ENCODE measurements around the gene MAN2B2. TPM values are rescaled to one million over a fixed set of nuclear protein-coding genes. Genes with fewer than 3 reads are reported as not detected.
"Not testable (repeated sequence)": the region's sequence is repeated elsewhere in the genome, so short reads cannot be mapped to it uniquely, and the experiment has no call there.

The MAN2B2 gene
- total RNA-seq, 2 experiments from 2014 or later: 10.8 to 13.0 TPM

DNA sequence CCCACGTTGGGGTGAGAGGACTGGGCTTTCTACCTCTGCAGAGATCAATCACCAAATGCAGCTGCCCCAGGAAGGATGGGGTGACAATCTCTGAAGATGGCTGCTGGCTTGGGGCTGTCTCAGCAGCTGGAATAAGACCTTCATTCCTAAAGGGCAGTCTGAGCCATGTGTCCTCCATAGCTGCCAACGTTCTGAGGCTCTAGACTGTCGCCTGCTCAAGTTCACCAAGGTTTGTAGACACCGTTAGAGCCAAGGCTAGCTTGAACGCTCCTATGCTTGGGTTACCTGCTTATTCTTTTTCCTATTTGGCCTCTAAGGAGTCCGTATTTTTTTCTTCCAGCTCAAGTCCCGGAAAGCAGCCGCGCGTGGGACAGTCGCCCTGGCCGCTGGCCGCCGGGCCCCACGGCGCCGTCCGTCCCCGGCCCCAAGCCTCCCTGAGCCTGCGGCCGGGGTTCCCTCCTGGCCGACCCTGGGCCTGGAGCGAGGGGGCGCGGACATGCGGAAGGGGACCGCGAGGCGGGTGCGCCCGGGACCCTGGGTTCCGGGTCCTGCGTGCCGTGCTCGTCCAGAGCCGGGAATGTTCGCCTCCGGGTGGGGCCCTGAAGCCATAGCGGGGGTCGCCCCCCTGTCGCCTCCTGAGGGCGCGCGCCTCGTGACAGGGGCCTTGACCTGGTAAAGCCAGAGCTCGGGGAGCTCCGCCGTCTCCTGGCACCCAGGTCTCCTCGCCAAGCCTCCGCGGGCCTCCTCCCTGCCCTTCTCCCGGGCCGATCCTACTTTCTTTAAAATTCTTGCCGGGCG lies 88.8 kb downstream of the MAN2B2 start:
- H3K27ac Mint-ChIP-seq: no peak overlapping the region

DNA sequence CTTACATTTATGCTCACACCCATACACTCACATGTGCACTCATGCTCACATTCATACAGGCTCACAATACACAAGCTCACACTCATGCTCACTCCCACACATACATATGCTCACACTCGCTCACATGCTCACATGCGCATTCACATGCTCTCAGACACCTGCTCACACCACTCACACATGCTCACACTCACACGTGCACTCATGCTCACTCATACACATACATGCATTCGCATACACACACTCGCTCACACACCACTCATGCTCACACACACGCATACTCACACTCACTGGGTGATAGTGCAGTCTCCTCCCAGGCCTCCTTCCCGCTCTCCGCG lies 90.3 kb downstream of the MAN2B2 start:
- POLR2A ChIA-PET: no interaction called here
- no peaks in the 10 kb centered on the region for H3K9me3 Mint-ChIP-seq

More for the DNA sequence above, 88.8 kb downstream of the MAN2B2 start:
- no peaks in the 10 kb centered on the region for H3K36me3 Mint-ChIP-seq (ENCODE audit: low read depth)
- H3K4me1 Mint-ChIP-seq (ENCODE audit: low read depth): peaks cover 4% of the 10 kb centered on the region
- H3K9me3 Mint-ChIP-seq: no peaks in the 10 kb centered on the region
- POLR2A ChIA-PET: interaction anchor here (0.8 to 2.9 kb wide), 4 partner anchors 9 to 36 kb away, joined by 3 to 16 read pairs (median 3); a partner anchor contains a TSS
- peaks cover 20% of the 10 kb centered on the region for H3K27me3 Mint-ChIP-seq
- no peak for DNase-seq
- ATAC-seq: no peak
- TF ChIP-seq, protein P1, sequence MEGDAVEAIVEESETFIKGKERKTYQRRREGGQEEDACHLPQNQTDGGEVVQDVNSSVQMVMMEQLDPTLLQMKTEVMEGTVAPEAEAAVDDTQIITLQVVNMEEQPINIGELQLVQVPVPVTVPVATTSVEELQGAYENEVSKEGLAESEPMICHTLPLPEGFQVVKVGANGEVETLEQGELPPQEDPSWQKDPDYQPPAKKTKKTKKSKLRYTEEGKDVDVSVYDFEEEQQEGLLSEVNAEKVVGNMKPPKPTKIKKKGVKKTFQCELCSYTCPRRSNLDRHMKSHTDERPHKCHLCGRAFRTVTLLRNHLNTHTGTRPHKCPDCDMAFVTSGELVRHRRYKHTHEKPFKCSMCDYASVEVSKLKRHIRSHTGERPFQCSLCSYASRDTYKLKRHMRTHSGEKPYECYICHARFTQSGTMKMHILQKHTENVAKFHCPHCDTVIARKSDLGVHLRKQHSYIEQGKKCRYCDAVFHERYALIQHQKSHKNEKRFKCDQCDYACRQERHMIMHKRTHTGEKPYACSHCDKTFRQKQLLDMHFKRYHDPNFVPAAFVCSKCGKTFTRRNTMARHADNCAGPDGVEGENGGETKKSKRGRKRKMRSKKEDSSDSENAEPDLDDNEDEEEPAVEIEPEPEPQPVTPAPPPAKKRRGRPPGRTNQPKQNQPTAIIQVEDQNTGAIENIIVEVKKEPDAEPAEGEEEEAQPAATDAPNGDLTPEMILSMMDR (IDR thresholded peaks at IDR 0.05): no peak
- CTCF ChIA-PET: interaction anchor here (0.6 to 2.2 kb wide), 14 partner anchors 10 to 407 kb away, joined by 3 to 7 read pairs (median 4); a partner anchor contains a TSS
- no peak overlapping the region for H3K4me3 Mint-ChIP-seq
- intact Hi-C loops (cut with micrococcal nuclease): no loop called here

DNA sequence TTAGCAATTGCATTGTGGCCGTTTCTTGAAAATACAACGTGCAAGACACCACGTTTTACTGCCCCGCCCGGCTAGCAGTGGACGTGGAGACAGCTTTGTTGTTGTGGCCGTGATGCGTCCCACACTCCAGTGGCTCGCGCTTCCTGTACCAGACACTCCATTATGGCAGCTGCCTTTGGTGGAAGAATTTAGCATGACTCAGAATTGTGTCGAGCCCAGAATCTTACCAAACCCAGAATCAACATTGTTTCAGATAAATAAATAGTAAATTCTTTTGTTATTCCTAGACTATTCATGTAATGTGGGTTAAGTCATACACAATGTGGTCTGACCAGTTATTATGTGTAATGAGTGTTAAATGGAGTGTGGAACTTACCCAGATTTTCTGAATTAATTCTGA lies 93.4 kb downstream of the MAN2B2 start:
- TF ChIP-seq, protein P1 (IDR thresholded peaks at IDR 0.05): no peak
- Mint-ChIP-seq H3K36me3 (ENCODE audit: low read depth) (peaks cover 4% of the 10 kb centered on the region), H3K4me1 (ENCODE audit: low read depth) (peaks cover 5% of the 10 kb centered on the region), H3K27ac (no peak overlapping the region), H3K27me3 (peaks cover 6% of the 10 kb centered on the region), H3K4me3 (no peak overlapping the region), H3K9me3 (no peaks in the 10 kb centered on the region)
- DNase-seq (no peak), ATAC-seq (no peak)
- intact Hi-C loops (cut with micrococcal nuclease): no loop called here
- ChIA-PET POLR2A (interaction anchor here (1.7 kb wide), 1 partner anchor 10 kb away, joined by 8 read pairs; no protein-coding TSS in a partner anchor), CTCF (no interaction called here)

More for the DNA sequence above, 90.3 kb downstream of the MAN2B2 start:
- DNase-seq (no peak), ATAC-seq (no peak)
- Mint-ChIP-seq H3K4me1 (ENCODE audit: low read depth) (no peaks in the 10 kb centered on the region), H3K4me3 (no peak overlapping the region), H3K27ac (no peak overlapping the region), H3K27me3 (peaks cover 15% of the 10 kb centered on the region), H3K36me3 (ENCODE audit: low read depth) (no peaks in the 10 kb centered on the region)
- TF ChIP-seq, protein P1 (IDR thresholded peaks at IDR 0.05): no peak
- intact Hi-C loops (cut with micrococcal nuclease): no loop called here
- CTCF ChIA-PET: no interaction called here

DNA sequence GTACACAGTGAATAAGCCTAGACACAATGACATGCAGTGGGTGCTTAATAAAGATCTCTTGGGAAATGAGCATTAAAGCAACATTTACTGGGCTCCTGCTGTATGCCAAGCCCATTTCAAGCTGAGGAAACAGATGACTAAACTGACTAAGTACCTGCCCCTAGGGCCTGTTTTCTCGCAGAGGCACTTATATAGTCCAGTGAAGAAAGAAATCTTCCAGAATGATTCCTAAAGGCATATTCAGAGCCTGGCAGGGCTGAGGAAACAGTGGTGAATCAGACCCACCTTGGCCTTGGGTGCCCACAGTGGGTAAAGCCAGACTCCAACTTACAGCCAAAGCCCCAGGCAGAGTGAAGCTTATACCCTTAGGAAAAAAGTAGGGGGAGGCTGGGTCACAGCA lies 96.7 kb downstream of the MAN2B2 start:
- no peak for DNase-seq
- ChIA-PET POLR2A (interaction anchor here (0.6 to 5.8 kb wide), 6 partner anchors 8 to 176 kb away, joined by 3 to 42 read pairs (median 14); partner anchors contain the start of genes BLOC1S4 and MRFAP1), CTCF (interaction anchor here (0.8 to 1.2 kb wide), 3 partner anchors 38 to 145 kb away, joined by 3 read pairs; partner anchors contain the start of gene MRFAP1L1)
- TF ChIP-seq, protein P1 (IDR thresholded peaks at IDR 0.05): no peak
- no peak for ATAC-seq
- Mint-ChIP-seq H3K27me3 (no peaks in the 10 kb centered on the region), H3K27ac (no peak overlapping the region), H3K4me1 (ENCODE audit: low read depth) (peaks cover 23% of the 10 kb centered on the region), H3K36me3 (ENCODE audit: low read depth) (peaks cover 25% of the 10 kb centered on the region), H3K9me3 (no peaks in the 10 kb centered on the region), H3K4me3 (no peak overlapping the region)
- intact Hi-C loops (cut with micrococcal nuclease): loop anchor here (5.0 kb wide), 1 partner anchor 36 kb away; the partner anchor contains the start of gene MRFAP1L1

DNA sequence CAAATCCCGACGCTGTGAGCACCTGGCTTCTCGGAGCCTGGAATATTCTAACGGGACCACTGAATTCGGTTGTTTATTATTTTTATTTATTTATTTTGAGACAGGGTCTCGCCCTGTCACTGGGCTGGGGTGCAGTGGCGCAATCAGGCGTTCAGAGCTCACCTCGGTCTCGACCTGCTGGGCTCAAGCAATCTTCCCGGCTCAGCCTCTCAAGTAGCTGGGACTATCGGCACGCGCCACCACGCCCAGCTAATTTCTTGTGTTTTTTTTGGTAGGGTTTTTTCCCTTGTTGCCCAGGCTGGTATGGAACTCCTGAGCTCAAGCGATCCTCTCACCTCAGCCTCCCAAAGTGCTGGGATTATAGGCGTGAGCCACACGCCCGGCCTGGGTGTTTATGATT lies 97.1 kb downstream of the MAN2B2 start:
- no peak overlapping the region for H3K27ac Mint-ChIP-seq
- H3K27me3 Mint-ChIP-seq: no peaks in the 10 kb centered on the region
- H3K4me1 Mint-ChIP-seq (ENCODE audit: low read depth): peaks cover 28% of the 10 kb centered on the region
- intact Hi-C loops (cut with micrococcal nuclease): loop anchor here (5.0 kb wide), 1 partner anchor 35 kb away; the partner anchor contains the start of gene MRFAP1L1
- H3K36me3 Mint-ChIP-seq (ENCODE audit: low read depth): peaks cover 30% of the 10 kb centered on the region
- no peaks in the 10 kb centered on the region for H3K9me3 Mint-ChIP-seq
- POLR2A ChIA-PET: interaction anchor here (0.6 to 5.8 kb wide), 6 partner anchors 9 to 175 kb away, joined by 3 to 42 read pairs (median 14); partner anchors contain the start of genes BLOC1S4 and MRFAP1
- no peak overlapping the region for H3K4me3 Mint-ChIP-seq
- ATAC-seq (no peak), DNase-seq (no peak)
- CTCF ChIA-PET: interaction anchor here (0.8 to 6.3 kb wide), 3 partner anchors 47 to 202 kb away, joined by 3 to 39 read pairs (median 3); no protein-coding TSS in a partner anchor
- TF ChIP-seq, protein P1 (IDR thresholded peaks at IDR 0.05): no peak

DNA sequence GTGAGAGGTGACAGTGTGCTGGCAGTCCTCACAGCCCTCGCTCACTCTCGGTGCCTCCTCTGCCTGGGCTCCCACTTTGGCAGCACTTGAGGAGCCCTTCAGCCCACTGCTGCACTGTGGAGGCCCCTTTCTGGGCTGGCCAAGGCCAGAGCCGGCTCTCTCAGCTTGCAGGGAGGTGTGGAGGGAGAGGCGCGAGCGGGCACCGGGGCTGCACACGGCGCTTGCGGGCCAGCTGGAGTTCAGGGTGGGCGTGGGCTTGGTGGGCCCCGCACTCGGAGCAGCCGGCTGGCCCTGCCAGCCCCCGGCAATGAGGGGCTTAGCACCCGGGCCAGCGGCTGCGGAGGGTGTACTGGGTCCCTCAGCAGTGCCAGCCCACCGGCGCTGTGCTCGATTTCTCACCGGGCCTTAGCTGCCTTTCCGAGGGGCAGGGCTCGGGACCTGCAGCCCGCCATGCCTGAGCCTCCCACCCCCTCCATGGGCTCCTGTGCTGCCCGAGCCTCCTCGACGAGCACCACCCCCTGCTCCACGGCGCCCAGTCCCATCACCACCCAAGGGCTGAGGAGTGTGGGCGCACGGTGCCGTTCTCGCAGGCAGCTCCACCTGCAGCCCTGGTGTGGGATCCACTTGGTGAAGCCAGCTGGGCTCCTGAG lies 97.7 kb downstream of the MAN2B2 start:
- H3K4me3 Mint-ChIP-seq: peak overlapping the region; percentile 90
- H3K4me1 Mint-ChIP-seq (ENCODE audit: low read depth): peaks cover 33% of the 10 kb centered on the region
- ChIA-PET CTCF (interaction anchor here (1.1 to 6.3 kb wide), 10 partner anchors 9 to 201 kb away, joined by 3 to 102 read pairs (median 8); partner anchors contain the start of genes BLOC1S4 and MRFAP1), POLR2A (interaction anchor here (0.9 to 6.0 kb wide), 24 partner anchors 9 to 398 kb away, joined by 3 to 75 read pairs (median 7); partner anchors contain the start of genes BLOC1S4, KIAA0232, MRFAP1 and MRFAP1L1)
- ATAC-seq, H3K9me3 Mint-ChIP-seq, DNase-seq, H3K27me3 Mint-ChIP-seq: not testable (repeated sequence)
- intact Hi-C loops (cut with micrococcal nuclease): loop anchor here (5.0 kb wide), 1 partner anchor 35 kb away; the partner anchor contains the start of gene MRFAP1L1
- H3K36me3 Mint-ChIP-seq (ENCODE audit: low read depth): peaks cover 36% of the 10 kb centered on the region
- peak overlapping the region; percentile 99 for H3K27ac Mint-ChIP-seq

Data from activated CD8-positive, alpha-beta T cell treated with anti-CD3 and anti-CD28 coated beads for 36 hours (primary cell).